ENCODE data around the gene SORCS2.

- TF ChIP-seq CTCF (IDR thresholded peaks at IDR 0.05) (no peak), POLR2AphosphoS5 (IDR thresholded peaks at IDR 0.05) (no peak), POLR2A (IDR thresholded peaks at IDR 0.05) (no peak), EP300 (IDR thresholded peaks at IDR 0.05) (no peak)
Observed at GRCh38 chr4:7289589-7289988, 97.3 kb downstream of the SORCS2 start.
